Activated CD4-positive, alpha-beta T cell treated with anti-CD3 and anti-CD28 coated beads, Interleukin-2, amount 50 U/mL, for 16 hours (primary cell): ENCODE measurements around the gene FTH1.
"Not testable (repeated sequence)": the region's sequence is repeated elsewhere in the genome, so short reads cannot be mapped to it uniquely, and the experiment has no call there.

Source experiments
- DNase-seq: peaks from one replicate; pipeline ENCODE4 v3.0.0-alpha.2; 2020

FTH1 gene

GRCh38 chr11:61967116-61967923 is at the start of gene FTH1:
Gene FTH1 (minus strand): TSS chr11:61967634. CDS start chr11:61967425, 209 bp downstream.
- DNase-seq: peak; percentile 94

- DNase-seq: no peak
Measured at GRCh38 chr11:62015615-62016014, 48.2 kb upstream of the FTH1 start.

DNA sequence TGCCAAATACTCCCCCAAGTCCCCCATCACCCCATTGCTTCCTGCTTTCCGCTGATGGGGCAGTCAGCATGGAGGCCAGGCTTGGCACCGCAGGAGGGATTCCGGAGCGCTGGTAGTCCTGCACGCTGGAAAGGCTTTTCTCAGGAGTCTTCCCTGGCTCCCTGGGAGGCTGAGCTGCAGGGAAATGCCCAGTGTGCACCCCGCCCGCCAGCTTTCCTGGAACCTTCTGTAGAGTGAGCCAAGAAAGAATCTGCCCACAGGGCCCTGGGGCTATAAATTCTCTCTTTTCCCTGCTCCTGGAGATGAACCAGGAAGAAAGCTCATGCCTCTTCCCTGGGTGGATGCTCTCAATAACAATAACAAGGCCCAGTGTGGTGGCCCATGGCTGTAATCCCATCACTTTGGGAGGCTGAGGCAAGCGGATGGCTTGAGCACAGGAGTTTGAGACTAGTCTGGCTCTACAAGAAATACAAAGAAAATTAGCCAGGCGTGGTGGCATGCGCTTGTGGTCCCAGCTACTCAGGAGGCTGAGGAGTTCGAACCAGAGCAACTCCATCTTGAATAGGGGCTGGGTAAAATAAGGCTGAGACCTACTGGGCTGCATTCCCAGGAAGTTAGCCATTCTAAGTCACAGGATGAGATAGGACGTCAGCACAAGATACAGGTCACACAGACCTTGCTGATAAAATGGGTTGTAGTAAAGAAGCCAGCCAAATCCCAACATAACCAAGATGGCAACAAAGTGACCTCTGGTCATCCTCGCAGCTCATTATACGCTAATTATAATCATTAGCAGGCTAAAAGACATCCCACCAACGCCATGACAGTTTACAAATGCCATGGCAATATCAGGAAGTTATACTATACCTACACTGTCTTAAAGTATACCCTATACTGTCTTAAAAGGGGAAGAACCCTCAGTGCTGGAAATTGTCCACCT is 46.4 kb upstream of the FTH1 start:
- no peak for DNase-seq

DNA sequence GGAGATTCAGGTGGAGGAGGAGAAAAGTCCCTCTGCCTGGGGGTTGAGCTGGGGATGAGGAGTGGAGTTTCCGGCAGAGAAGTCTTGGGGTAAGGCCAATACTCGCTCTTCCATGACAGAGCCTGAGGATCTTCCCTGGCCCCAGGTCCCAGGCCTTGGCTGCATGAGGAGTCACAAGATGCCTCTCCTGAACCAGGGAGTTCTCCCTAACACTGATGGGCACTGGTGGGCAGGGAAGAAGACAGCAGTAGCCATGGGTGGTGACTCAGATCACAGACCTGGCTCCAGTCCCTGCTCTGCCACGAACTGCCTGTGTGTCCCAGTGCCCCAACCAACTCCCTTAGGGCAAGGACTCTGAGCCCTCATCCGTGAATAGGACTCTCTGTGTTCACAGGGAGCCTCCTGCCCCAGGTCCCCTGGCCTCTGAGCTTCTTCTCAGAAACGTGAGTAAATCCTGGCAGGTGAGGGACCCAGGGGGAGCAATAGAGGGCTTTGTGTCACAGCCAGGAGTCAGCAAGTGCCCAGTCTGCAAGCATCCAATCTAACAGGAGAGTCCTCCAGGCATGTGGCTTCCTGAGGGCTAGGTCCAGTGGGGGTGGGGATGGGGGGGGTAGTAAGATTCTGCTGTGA is 45.5 kb upstream of the FTH1 start:
- no peak for DNase-seq

GRCh38 chr11:62012451-62012831 is 45.0 kb upstream of the FTH1 start:
- no peak for DNase-seq

DNA sequence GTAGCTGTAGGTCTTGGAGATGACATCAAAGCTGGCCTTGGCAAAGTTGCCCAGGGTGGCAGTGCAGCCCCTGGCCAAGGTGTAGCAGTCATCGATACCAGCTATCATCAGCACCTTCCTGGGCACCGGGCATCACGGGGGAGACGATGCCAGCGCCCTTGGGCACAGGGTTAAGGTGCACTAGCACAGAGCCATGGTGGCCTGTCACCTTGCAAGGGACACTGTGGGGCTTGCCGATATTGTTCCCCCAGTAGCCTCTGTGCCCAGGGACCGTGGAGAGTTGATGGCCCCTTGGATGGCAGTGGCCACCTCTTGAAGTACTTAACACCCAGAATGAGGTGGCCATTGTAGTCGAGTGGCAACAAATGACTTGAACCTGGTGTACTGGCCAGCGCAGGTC is 44.4 kb upstream of the FTH1 start:
- no peak for DNase-seq

GRCh38 chr11:62010935-62011528 is 43.6 kb upstream of the FTH1 start:
- DNase-seq: no peak

DNA sequence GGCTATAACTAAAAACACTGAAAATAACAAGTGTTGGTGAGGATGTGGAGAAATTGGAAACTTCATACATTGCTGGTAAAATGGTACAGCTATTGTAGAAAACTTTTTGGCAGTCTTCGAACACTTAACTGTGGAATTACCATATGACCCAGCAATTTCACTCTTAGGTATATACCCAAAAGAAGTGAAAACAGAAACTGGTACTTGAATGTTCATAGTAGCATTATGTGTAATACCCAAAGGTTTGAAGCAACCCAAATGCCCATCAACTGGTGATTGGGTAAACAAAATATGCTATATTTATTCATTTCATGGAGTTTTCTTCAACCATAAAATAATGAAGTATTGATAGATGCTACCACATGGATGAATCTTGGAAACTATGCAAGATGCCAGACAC is 40.8 kb upstream of the FTH1 start:
- DNase-seq: peak; percentile 50

DNA sequence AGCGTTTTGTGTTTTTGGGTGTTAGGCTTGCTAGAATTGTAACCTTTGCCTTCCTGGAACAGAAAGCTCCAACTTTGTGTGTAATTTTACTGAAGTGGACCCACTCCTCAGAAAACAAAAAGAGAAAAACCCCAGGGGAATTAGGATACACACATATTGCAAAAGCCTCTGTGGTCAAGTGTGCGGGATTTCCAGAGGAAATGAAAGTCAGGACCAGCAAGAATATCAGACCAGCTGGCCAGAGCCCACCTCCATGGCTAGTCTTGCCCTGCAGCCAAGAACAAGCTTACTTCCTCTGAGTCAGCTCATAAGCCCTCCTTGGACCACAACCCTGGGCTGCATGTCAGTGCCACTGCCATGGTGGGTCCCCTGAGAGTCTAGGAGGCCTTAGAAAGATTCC is 37.0 kb upstream of the FTH1 start:
- no peak for DNase-seq

GRCh38 chr11:62002283-62002682 is 34.8 kb upstream of the FTH1 start:
- not testable (repeated sequence) for DNase-seq

DNA sequence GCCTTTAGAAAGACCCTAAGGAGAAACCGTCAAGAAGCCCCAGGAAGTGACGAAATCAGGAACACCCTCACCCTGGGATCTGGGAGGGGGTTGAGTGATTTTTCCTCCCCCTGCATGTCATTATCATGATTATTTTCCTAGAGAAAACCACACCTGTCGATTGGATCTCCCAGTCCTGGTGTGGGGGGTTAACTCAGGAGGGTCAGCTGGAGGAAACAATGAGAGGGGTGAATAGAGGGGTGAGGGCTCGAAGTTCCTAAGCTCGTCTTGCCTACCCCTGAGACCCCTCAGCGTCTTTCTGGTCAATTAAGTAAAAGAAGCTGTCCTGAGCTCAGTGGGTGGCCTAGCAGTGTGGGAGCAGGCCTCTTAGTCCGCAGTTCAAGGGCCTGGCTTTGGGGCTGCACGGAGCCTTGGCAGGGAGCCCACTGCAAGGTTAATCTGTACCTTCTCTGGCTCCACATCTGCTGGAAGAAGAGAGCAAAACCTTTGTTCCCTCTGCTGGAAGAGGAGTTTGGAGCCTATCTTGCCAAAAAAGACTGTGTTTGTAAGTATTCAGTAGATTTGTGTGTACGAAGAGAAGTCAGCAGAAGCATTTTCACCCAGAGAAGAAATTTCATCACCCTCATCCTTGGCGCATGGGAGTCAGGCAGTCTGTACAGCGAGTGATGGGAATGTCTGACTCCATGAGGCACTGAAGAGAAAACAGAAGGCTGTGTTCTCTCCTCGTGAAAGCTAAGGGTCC is 34.2 kb upstream of the FTH1 start:
- DNase-seq: no peak

GRCh38 chr11:62000539-62001446 is 33.4 kb upstream of the FTH1 start:
- DNase-seq: no peak

GRCh38 chr11:61999141-61999975 is 31.9 kb upstream of the FTH1 start:
- DNase-seq: no peak

DNA sequence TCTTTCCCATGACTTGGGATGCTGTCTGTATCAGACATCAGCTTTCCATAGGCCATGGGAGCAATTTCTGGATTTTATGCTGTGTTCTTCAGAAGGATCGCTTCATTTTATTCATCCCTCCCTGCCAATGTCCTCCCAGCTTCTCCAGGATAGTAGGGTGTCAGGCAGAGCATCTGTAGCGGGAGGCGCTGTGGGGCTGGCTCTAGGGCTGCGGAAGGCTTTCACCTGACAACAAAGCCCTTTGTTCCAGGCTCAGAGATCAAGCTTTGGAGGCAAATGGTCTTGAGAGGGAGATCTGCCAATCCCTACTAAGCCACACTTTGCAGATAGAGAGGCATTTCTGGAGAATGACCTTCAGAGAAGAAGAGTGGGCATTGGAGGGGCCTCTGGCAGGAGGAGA is 29.5 kb upstream of the FTH1 start:
- DNase-seq: no peak

DNA sequence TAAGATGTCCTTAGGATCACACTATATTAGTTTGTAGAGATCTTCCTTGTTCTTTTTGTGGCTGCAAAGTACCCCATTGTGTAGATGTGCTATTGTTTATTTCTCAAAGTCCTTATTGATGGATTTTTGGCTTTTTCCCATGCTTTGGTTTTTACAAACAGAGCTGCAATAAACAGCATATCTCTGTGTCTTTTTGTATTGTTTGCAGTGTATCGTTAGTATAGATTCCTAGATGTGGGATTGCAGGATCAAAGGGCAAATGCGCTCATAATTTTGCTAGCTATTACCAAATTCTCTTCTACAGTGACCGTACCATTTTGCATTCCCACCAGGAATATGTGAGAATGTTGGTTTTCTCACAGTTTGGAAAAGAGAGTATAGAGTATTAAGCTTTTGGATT is 27.5 kb upstream of the FTH1 start:
- no peak for DNase-seq

GRCh38 chr11:61985869-61986268 is 18.4 kb upstream of the FTH1 start:
- no peak for DNase-seq

DNA sequence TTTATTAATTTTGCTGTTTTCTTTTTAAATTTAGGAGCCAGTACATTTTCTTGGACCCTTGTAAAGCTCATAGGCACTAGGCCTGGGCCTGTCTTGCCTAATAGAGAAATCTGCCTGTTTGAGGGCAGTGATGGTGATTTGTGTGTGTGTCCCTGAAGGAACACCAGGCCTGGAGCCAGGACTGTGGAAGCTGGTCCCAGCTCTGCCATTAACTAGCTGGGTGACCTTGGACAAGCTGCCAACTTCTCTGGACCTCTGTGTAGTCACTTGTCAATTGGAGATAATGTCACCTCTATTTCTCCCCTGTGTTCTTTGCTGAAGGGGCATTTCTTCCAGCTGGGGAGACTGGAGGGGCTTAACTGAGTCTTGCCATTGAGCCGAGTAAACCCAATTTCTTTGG is 16.0 kb upstream of the FTH1 start:
- no peak for DNase-seq

DNA sequence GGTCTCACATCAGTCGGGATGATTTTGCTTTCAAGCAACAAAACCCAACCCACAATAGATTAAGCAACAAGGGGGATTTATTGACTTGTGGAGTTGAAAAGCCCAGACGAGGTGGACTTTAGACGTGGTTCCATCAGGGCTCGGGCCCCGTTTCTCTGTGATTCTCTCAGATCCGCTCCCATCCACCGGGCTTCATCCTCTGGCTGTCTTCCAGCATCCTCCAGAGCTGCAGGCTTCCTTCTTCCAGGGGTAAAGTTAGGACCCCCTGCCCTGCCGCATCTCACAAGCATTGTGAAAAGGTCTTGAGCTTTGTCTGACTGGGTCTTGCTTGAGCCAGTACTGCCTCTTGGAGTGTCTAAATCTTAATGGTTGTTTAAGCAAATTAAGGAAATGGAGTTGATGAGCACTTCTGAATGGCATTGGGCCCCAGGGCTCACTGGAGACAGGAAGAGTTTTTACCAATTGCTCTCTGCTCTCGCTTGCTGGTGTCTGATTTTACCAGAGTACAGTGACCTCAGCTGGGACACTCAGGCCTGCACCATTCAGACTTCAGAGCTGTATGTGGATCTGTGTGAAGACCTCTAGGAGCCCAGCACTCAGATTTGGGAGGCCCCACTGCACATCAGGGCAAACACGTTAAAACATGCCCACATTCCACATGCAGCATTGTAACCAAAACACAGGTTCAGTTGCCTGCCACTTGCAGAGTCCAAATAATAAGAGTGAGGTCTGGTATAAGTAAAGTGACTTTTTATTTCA is 13.5 kb upstream of the FTH1 start:
- no peak for DNase-seq
